Neural progenitor cell (in vitro differentiated cells): Measurements from ENCODE around the gene CELA3B.
"Not testable (repeated sequence)": the region's sequence is repeated elsewhere in the genome, so short reads cannot be mapped to it uniquely, and the experiment has no call there.

Experiments
- EZH2 ChIP-seq: fragments of 200-600 bp; sonication (generic); IDR thresholded peaks from 2 replicates; pipeline ENCODE4 v1.6.1; 2017; ENCODE audit warnings: antibody characterized with exemption, mild to moderate bottlenecking, moderate library complexity
- TF ChIP-seq, protein P1 (sequence below): fragments of 200-600 bp; sonication (generic); IDR thresholded peaks from 2 replicates; pipeline ENCODE4 v1.5.1; 2017; ENCODE audit warnings: antibody characterized with exemption, mild to moderate bottlenecking

DNA sequence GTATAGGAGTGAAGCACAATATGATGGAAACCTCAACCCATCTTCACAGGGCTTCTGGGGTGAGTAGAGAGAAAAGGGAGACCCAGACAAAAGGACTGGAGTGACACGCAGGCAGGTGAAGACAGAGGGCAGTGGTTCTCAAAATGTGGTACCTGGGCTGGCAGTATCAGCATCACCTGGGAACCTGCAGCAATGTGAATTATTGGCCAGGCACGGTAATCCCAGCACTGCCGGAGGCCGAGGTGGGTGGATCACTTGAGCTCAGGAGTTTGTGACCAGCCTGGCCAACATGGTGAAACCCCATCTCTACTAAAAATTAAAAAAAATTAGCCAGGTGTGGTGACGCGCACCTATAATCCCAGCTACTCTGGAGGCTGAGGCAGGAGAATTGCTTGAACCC, 5.3 kb downstream of the CELA3B start:
- TF ChIP-seq, protein P1, sequence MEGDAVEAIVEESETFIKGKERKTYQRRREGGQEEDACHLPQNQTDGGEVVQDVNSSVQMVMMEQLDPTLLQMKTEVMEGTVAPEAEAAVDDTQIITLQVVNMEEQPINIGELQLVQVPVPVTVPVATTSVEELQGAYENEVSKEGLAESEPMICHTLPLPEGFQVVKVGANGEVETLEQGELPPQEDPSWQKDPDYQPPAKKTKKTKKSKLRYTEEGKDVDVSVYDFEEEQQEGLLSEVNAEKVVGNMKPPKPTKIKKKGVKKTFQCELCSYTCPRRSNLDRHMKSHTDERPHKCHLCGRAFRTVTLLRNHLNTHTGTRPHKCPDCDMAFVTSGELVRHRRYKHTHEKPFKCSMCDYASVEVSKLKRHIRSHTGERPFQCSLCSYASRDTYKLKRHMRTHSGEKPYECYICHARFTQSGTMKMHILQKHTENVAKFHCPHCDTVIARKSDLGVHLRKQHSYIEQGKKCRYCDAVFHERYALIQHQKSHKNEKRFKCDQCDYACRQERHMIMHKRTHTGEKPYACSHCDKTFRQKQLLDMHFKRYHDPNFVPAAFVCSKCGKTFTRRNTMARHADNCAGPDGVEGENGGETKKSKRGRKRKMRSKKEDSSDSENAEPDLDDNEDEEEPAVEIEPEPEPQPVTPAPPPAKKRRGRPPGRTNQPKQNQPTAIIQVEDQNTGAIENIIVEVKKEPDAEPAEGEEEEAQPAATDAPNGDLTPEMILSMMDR: not testable (repeated sequence)
- TF ChIP-seq EZH2: not testable (repeated sequence)
